ENCODE data around the gene NHLRC4.

Gene NHLRC4

GRCh38 chr16:606656-607307 is 40.0 kb downstream of the NHLRC4 start:
- no peak for DNase-seq

DNA sequence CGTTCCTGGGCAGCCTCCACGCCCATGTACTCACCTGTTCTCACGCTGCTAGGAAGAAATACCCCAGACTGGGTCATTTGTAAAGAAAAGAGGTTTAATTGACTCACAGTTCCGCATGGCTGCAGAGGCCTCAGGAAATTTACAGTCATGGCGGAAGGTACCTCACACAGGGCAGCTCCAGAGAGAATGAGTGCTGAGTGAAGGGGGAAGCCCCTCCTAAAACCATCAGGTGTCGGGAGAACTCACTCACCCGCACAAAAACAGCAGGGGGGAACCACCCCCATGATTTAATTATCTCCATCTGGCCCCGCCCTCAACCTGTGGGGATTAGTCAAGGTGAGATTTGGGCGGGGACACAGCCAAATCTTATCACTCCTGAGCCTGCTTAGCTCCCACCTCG is 41.2 kb downstream of the NHLRC4 start:
- DNase-seq, result no peak

GRCh38 chr16:609316-609715 is 42.5 kb downstream of the NHLRC4 start:
- no peak for DNase-seq

DNA sequence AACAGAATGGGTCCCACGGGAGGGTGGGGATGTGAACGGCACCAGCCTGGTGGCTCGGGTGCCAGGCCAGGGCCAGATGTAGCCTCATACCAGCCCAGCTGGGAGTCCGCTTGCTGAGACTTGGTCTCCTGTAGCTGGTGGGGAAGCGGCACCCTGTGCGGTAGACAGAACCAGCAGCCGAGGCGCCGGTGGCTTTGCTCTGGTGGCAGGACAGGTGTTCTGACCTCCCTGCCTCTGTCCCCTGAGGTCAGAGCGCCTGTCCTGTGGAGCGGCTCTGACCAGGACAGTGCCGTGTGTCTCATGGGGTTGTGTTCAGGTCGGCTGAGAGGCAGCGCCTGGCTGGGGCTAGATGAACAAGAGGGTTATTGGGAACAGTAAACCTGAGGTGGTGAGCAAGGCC is 43.2 kb downstream of the NHLRC4 start:
- DNase-seq, result no peak

- DNase-seq, result no peak
Observed at GRCh38 chr16:610513-611381, 43.9 kb downstream of the NHLRC4 start.

DNA sequence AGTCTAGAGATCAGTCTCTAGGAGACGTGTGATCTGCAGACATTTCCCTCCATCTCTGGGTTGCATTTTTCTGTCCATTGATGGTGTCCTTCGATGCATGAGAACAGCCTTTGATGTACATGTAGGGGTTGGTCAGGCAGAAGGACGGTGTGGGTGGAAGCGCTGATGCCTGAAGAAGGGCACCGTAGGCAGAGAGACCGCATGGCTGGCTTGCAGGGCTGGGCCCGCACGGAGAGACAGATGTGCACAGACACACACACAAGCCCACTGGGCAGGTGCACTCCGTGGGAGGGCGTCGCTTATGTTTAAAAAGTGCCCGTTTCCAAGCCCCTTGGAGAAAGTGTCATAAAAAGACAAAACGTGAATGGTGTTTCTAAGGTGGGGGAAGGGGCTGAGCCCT is 48.3 kb downstream of the NHLRC4 start:
- DNase-seq, result no peak

DNA sequence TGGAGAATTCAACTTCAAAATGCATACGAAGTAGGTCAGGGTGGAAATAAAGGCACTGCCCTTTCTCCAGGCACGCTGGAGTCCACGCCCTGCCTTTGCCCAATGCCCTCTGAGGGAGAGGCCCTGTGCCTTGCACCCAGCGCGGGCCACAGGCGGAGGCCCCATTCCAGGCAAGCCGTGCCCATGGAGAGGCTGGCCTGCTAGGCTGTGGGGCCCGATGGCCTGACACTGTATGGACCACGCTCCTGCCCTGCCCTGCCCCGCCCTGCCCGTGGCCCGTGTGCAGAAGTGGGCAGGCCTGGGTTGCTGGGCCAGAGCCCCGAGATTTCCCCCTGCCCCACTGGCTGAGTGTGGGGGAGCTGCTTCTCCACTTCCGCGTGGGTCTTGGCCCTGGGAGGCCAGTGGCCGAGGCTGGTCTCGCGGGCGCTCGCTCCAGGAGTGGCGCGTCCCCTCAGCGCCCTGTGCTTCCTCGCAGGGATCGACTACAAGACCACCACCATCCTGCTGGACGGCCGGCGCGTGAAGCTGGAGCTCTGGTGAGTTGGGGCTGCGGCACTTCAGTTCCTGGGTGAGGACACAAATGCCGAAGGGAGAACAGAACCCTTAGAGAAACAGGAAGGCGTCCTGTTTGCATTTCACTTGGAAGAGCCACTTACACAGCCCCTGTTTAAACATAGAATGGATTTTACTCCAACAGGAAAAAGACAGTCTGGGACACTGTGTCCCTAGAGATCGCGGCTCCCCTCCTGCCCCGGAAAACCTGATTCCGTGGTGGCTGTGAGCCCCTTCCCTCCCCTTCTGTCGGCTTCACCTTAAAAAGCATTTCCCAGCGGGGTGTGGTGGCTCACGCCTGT is 50.2 kb downstream of the NHLRC4 start:
- no peak for DNase-seq

- no peak for DNase-seq
Observed at GRCh38 chr16:617855-618254, 51.0 kb downstream of the NHLRC4 start.
